ENCODE data around the gene GRB14. TPM values are rescaled to one million over a fixed set of nuclear protein-coding genes. Genes with fewer than 3 reads are reported as not detected.

Gene GRB14
- total RNA-seq, 1 donor from 2014 or later, result 2.7 TPM

GRCh38 chr2:164593541-164593940 is 27.7 kb downstream of the GRB14 start:
- no peak for DNase-seq (ENCODE audit: extremely low spot score in 2 of 2)
- Histone ChIP-seq H3K4me1 (no peaks in the 10 kb centered on the region), H3K4me3 (no peak overlapping the region), H3K9me3 (no peaks in the 10 kb centered on the region), H3K27me3 (no peaks in the 10 kb centered on the region), H3K36me3 (no peaks in the 10 kb centered on the region), H3K27ac (no peak overlapping the region)
- TF ChIP-seq POLR2A (IDR thresholded peaks at IDR 0.05) (no peak), CTCF (IDR thresholded peaks at IDR 0.05) (no peak), POLR2AphosphoS5 (IDR thresholded peaks at IDR 0.05; ENCODE audit: insufficient read depth in 1 of 2, low read depth in 1 of 2) (no peak)
- intact Hi-C loops (cut with DNase I), result no loop called here

DNA sequence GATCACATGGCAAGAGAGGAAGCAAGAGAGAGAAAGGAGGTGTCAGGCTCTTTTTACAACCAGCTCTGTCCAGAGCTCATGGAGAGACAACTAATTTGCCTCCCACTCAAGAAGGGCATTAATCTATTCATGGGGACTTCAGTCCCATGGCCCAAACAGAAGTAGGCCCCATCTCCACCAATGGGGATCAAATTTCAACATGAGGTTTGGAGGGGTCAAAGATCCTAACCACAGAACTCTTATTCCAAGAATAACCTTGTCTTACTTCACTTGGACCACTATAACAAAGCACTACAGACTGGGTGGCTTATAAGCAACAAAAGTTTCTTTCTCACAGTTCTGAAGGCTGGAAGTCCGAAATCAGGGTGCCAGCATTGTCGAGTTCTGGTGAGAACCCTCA is 31.8 kb downstream of the GRB14 start:
- Histone ChIP-seq H3K9me3 (no peaks in the 10 kb centered on the region), H3K27me3 (no peaks in the 10 kb centered on the region), H3K36me3 (no peaks in the 10 kb centered on the region), H3K4me1 (no peaks in the 10 kb centered on the region), H3K27ac (no peak overlapping the region), H3K4me3 (no peak overlapping the region)
- TF ChIP-seq POLR2AphosphoS5 (IDR thresholded peaks at IDR 0.05; ENCODE audit: insufficient read depth in 1 of 2, low read depth in 1 of 2), result no peak
- no peak for TF ChIP-seq POLR2A (IDR thresholded peaks at IDR 0.05)
- TF ChIP-seq CTCF (IDR thresholded peaks at IDR 0.05), result no peak
- DNase-seq (ENCODE audit: extremely low spot score in 2 of 2), result no peak
- intact Hi-C loops (cut with DNase I), result no loop called here

- intact Hi-C loops (cut with DNase I), result no loop called here
- no peak for TF ChIP-seq CTCF (IDR thresholded peaks at IDR 0.05)
- TF ChIP-seq POLR2AphosphoS5 (IDR thresholded peaks at IDR 0.05; ENCODE audit: insufficient read depth in 1 of 2, low read depth in 1 of 2), result no peak
- no peak for TF ChIP-seq POLR2A (IDR thresholded peaks at IDR 0.05)
- no peaks in the 10 kb centered on the region for H3K4me1 ChIP-seq
- no peak overlapping the region for H3K4me3 ChIP-seq
- no peaks in the 10 kb centered on the region for H3K27me3 ChIP-seq
- DNase-seq (ENCODE audit: extremely low spot score in 2 of 2), result no peak
- no peaks in the 10 kb centered on the region for H3K9me3 ChIP-seq
- no peak overlapping the region for H3K27ac ChIP-seq
- no peaks in the 10 kb centered on the region for H3K36me3 ChIP-seq
These were observed 40.2 kb downstream of the GRB14 start for GRCh38 chr2:164581050-164581449.

DNA sequence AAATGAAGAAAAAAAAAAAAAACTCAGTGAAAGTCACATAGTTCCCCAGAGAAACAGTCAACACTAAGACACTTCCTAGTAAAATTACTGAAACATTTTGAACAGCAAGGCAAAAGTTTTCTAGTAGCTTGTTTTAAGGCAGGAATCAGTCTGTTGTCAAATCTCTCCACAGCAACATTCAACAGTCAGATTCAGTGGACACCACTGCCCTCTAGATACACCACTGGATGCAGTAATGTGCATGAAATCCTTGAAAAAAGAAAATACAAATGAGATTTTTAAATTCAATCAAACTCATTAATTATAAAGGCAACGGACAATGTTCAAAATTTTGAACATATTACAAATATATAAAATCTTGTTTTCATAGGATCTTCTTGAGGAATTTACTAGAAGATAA is 46.4 kb downstream of the GRB14 start:
- Histone ChIP-seq H3K36me3 (no peaks in the 10 kb centered on the region), H3K27me3 (no peaks in the 10 kb centered on the region), H3K9me3 (no peaks in the 10 kb centered on the region), H3K27ac (no peak overlapping the region), H3K4me3 (no peak overlapping the region), H3K4me1 (no peaks in the 10 kb centered on the region)
- intact Hi-C loops (cut with DNase I), result no loop called here
- DNase-seq (ENCODE audit: extremely low spot score in 2 of 2), result no peak
- TF ChIP-seq CTCF (IDR thresholded peaks at IDR 0.05), result no peak
- TF ChIP-seq POLR2A (IDR thresholded peaks at IDR 0.05), result no peak
- TF ChIP-seq POLR2AphosphoS5 (IDR thresholded peaks at IDR 0.05; ENCODE audit: insufficient read depth in 1 of 2, low read depth in 1 of 2), result no peak

- no peaks in the 10 kb centered on the region for H3K27me3 ChIP-seq
- H3K36me3 ChIP-seq, result no peaks in the 10 kb centered on the region
- no peak overlapping the region for H3K27ac ChIP-seq
- H3K9me3 ChIP-seq, result no peaks in the 10 kb centered on the region
- TF ChIP-seq POLR2A (IDR thresholded peaks at IDR 0.05) (no peak), POLR2AphosphoS5 (IDR thresholded peaks at IDR 0.05; ENCODE audit: insufficient read depth in 1 of 2, low read depth in 1 of 2) (no peak), CTCF (IDR thresholded peaks at IDR 0.05) (no peak)
- intact Hi-C loops (cut with DNase I), result no loop called here
- no peaks in the 10 kb centered on the region for H3K4me1 ChIP-seq
- H3K4me3 ChIP-seq, result no peak overlapping the region
- no peak for DNase-seq (ENCODE audit: extremely low spot score in 2 of 2)
These were observed 50.8 kb downstream of the GRB14 start for GRCh38 chr2:164570475-164570874.

Data from vagina (tissue), 2 donors.